Nephron progenitor cell (in vitro differentiated cells): ENCODE results near the gene TOMM40.

Source experiments
- DNase-seq: peaks from one replicate; pipeline ENCODE4 v3.0.0; 2021
- H3K27ac Mint-ChIP-seq: 2 replicates; pipeline ENCODE4 v1.8.0; 2021; ENCODE audit warnings: mild to moderate bottlenecking, moderate library complexity, mixed read lengths
- H3K27me3 Mint-ChIP-seq: 2 replicates; pipeline ENCODE4 v1.8.0; 2021; ENCODE audit warnings: mild to moderate bottlenecking, low read depth, mixed read lengths; ENCODE audit not compliant: poor library complexity
- H3K36me3 Mint-ChIP-seq: 2 replicates; pipeline ENCODE4 v1.8.0; 2021; ENCODE audit warnings: low read depth, mixed read lengths
- H3K4me1 Mint-ChIP-seq: 2 replicates; pipeline ENCODE4 v1.8.0; 2021; ENCODE audit warnings: mixed read lengths
- H3K4me3 Mint-ChIP-seq: 2 replicates; pipeline ENCODE4 v1.8.0; 2021; ENCODE audit warnings: mild to moderate bottlenecking, moderate library complexity, mixed read lengths
- H3K9me3 Mint-ChIP-seq: 2 replicates; pipeline ENCODE4 v1.8.0; 2021; ENCODE audit warnings: mild to moderate bottlenecking, moderate library complexity, mixed read lengths
- TF ChIP-seq, protein P1 (sequence below): fragments of 200-600 bp; sonication (generic); IDR thresholded peaks from 2 replicates; pipeline ENCODE4 v1.5.0; 2021; ENCODE audit warnings: antibody characterized with exemption

Gene TOMM40

DNA sequence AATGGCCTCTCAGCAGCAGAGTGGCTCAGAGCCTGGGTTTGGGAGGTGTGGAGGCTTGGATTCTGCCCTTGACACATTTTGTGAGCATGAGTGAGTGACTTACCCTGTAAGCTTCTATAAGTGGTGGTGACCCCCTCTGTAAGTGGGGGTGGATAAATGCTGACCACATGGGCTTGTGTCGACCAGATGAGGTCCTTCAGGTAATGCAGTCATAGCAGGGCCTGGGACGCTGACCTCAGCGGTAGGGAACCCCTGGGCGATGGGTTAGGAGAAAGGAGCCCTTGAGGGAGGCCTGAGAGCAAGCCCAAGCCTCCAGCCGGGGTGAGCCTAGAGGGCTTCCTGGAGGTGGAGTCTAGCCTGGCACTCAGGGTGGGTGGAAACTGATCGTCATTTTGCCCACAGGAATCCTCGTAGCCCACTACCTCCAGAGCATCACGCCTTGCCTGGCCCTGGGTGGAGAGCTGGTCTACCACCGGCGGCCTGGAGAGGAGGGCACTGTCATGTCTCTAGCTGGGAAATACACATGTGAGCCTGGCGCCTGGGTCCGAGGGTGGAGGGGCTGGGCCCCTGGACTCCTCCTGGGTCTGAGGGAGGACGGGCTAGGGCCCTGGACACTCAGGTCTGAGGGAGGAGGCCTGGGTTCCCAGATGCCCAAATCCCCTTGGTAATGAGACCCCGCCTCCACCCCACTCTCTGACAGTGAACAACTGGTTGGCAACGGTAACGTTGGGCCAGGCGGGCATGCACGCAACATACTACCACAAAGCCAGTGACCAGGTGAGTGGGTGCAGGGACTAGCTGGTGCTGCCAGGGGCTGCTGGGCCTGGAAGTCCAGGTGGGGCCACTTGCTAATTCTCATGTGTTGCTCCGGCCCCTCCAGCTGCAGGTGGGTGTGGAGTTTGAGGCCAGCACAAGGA is 9.5 kb downstream of the TOMM40 start:
- H3K4me3 Mint-ChIP-seq = no peak overlapping the region
- no peak for DNase-seq
- H3K9me3 Mint-ChIP-seq = no peaks in the 10 kb centered on the region
- peaks cover 15% of the 10 kb centered on the region for H3K4me1 Mint-ChIP-seq
- peaks cover 4% of the 10 kb centered on the region for H3K27me3 Mint-ChIP-seq
- peaks cover 37% of the 10 kb centered on the region for H3K36me3 Mint-ChIP-seq
- no peak overlapping the region for H3K27ac Mint-ChIP-seq
- TF ChIP-seq, protein P1, sequence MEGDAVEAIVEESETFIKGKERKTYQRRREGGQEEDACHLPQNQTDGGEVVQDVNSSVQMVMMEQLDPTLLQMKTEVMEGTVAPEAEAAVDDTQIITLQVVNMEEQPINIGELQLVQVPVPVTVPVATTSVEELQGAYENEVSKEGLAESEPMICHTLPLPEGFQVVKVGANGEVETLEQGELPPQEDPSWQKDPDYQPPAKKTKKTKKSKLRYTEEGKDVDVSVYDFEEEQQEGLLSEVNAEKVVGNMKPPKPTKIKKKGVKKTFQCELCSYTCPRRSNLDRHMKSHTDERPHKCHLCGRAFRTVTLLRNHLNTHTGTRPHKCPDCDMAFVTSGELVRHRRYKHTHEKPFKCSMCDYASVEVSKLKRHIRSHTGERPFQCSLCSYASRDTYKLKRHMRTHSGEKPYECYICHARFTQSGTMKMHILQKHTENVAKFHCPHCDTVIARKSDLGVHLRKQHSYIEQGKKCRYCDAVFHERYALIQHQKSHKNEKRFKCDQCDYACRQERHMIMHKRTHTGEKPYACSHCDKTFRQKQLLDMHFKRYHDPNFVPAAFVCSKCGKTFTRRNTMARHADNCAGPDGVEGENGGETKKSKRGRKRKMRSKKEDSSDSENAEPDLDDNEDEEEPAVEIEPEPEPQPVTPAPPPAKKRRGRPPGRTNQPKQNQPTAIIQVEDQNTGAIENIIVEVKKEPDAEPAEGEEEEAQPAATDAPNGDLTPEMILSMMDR = no peak

DNA sequence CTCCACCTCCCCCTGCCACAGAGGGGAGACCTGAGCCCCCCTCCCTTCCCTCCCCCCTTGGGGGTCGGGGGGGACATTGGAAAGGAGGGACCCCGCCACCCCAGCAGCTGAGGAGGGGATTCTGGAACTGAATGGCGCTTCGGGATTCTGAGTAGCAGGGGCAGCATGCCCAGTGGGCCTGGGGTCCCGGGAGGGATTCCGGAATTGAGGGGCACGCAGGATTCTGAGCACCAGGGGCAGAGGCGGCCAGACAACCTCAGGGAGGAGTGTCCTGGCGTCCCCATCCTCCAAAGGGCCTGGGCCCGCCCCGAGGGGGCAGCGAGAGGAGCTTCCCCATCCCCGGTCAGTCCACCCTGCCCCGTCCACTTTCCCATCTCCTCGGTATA is 12.2 kb downstream of the TOMM40 start:
- Mint-ChIP-seq H3K27me3 (peaks cover 11% of the 10 kb centered on the region), H3K9me3 (no peaks in the 10 kb centered on the region), H3K4me3 (no peak overlapping the region), H3K4me1 (peaks cover 31% of the 10 kb centered on the region), H3K36me3 (peaks cover 16% of the 10 kb centered on the region), H3K27ac (no peak overlapping the region)
- TF ChIP-seq, protein P1 = no peak
- no peak for DNase-seq

- Mint-ChIP-seq H3K27me3 (peaks cover 11% of the 10 kb centered on the region), H3K36me3 (peaks cover 14% of the 10 kb centered on the region), H3K4me3 (no peak overlapping the region), H3K4me1 (peaks cover 31% of the 10 kb centered on the region), H3K27ac (no peak overlapping the region), H3K9me3 (no peaks in the 10 kb centered on the region)
- TF ChIP-seq, protein P1 = peak; percentile 100
- peak; percentile 92 for DNase-seq
Observed at GRCh38 chr19:44903602-44904425, 12.8 kb downstream of the TOMM40 start.

- Mint-ChIP-seq H3K36me3 (peaks cover 10% of the 10 kb centered on the region), H3K9me3 (no peaks in the 10 kb centered on the region), H3K27me3 (peaks cover 11% of the 10 kb centered on the region), H3K27ac (peak overlapping the region; percentile 51), H3K4me3 (no peak overlapping the region), H3K4me1 (peaks cover 31% of the 10 kb centered on the region)
- no peak for DNase-seq
- TF ChIP-seq, protein P1 = no peak
Observed at GRCh38 chr19:44904426-44904994, 13.5 kb downstream of the TOMM40 start.

GRCh38 chr19:44905437-44906160 is 14.5 kb downstream of the TOMM40 start, which contains the start of gene APOE:
Gene APOE, plus strand, starts transcription at chr19:44905796. Its CDS starts 829 bp downstream, at chr19:44906625.
- H3K36me3 Mint-ChIP-seq = no peaks in the 10 kb centered on the region
- DNase-seq = peak; percentile 41
- no peaks in the 10 kb centered on the region for H3K9me3 Mint-ChIP-seq
- H3K4me1 Mint-ChIP-seq = peaks cover 31% of the 10 kb centered on the region
- TF ChIP-seq, protein P1 = no peak
- peak within 1 kb of the TSS; percentile 51 for H3K27ac Mint-ChIP-seq
- H3K27me3 Mint-ChIP-seq = peaks cover 11% of the 10 kb centered on the region
- H3K4me3 Mint-ChIP-seq = peak within 1 kb of the TSS; percentile 83
